NCI-H524 (cell line): ENCODE measurements around the gene ADCK2.
A peak's percentile ranks its signal among the peaks of the same experiment; 100 is the strongest.
"Not testable (repeated sequence)": the region's sequence is repeated elsewhere in the genome, so short reads cannot be mapped to it uniquely, and the experiment has no call there.

Experiments used
- DNase-seq, 2 experiments: peaks; one replicate each; lab custom pipeline; 2025; lab: John Stamatoyannopoulos, UW

ADCK2 gene

DNA sequence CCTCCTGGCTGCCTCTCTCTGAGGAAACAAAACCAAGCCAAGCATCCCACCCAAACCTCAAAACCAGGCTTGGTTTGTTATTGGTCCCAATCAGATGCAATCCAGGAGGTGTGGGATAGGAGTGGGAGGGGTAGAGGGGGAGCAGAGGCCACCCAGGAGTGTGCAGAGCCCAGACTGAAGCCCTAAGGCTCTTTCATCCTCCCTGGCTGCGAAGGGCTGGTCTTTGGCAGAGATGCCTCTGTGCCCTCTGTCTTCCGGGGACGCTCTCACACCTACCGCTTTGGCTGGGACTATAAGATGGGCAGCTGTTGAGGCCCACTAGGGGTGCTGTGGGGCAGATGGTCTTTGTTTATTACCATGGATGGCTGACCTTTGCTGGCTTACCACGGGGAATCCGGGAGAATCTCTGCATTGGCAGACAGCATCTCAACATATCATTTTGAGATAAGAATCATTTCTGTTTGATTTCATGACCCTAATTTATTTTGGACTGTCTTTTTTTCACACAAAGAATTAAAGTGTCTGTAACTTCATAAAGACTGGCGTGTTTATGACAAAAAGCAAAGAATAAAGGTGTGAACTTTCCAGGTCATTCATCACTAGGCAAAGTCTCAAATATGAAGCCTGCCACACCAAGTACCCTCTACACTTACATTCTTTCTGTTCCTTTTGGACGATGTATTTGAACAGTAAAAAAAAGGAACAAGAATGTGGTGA lies 25.7 kb upstream of the ADCK2 start:
- DNase-seq, result peak; percentile 87 to 91

GRCh38 chr7:140649556-140650205 lies 23.1 kb upstream of the ADCK2 start:
- no peak for DNase-seq

DNA sequence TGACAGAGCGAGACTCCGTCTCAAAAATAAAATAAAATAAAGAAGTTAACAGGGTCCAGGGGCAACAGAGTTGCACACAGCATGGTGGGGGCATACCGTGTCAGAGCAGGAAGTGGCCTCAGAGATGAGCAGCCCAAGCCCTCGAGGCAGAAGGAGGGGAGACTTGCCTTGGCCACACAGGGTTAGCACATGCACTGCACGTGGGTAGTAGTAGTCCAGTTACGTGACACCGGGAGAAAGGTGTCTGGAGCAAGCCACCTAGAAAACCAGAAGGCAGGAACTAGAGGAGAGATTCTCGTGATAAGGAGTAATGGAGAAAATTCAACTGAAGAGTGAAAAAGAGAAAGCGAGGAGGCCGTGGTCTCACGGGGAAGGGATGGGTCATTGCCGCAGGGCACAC lies 22.4 kb upstream of the ADCK2 start:
- no peak for DNase-seq

DNA sequence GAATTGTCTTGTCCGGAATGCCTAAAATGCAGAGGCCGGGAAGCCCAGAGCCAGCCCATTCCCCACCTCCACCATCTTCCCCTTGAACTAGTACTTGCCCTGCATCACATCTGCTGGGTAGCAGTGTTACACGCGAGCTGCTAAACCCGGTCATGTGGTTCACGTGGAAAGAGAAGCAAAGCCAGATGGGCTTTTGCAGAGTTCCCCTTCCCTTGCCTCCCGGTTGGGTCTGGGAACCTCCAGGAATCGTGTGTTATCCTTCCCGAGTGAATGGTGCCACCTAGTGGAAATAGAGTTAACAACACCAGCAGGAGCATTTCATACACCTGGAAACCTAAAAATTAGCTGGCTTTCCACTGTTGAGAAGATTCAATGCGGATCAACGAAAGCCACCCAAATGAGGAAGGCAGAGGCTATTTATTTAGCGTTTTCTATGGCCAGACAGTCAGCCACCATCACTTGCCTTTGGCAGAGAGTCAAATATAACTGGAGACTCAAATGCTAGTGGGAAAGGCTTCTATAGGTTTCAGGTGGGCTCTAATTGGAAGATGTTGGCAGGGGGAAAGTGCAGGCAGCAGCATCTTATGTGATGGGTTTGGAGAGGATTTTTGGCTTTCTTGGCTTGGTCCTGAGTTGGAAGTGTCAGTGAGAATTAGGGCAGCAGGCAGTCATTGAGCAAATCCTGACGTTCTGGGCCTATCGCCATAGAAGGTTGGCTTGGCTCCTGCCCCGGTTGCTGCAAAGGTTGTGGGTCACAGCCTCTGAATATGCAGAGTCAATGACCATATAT lies 19.2 kb upstream of the ADCK2 start:
- peak; percentile 93 to 98 for DNase-seq

DNA sequence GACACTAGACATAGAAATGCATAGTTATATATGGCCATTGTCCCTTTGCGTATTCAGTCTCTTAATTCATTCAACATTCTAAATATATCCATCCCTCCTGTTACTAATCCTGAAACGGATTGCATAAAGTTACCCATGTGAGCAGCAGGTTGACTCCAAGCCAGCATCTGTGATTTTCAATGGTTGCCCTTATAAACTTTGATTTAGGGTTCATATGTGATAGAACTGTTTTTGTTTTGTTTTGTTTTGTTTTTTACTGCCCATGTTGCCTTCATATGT lies 18.7 kb upstream of the ADCK2 start:
- DNase-seq, result no peak

DNA sequence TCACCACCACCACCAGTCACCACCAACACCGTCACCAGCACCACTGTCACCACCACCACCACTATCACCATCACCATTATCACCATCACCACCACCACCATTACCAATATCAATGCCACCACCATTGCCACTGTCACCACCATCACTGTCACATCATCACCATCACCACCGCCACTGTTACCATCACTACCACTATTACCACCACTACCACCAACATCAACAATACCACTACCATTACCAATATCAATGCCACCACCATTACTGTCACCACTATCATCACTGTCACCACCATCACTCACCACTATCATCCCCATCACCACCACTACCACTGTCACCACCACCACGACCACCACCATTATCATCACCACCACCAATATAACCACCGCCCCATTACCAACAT lies 18.1 kb upstream of the ADCK2 start:
- no peak for DNase-seq

DNA sequence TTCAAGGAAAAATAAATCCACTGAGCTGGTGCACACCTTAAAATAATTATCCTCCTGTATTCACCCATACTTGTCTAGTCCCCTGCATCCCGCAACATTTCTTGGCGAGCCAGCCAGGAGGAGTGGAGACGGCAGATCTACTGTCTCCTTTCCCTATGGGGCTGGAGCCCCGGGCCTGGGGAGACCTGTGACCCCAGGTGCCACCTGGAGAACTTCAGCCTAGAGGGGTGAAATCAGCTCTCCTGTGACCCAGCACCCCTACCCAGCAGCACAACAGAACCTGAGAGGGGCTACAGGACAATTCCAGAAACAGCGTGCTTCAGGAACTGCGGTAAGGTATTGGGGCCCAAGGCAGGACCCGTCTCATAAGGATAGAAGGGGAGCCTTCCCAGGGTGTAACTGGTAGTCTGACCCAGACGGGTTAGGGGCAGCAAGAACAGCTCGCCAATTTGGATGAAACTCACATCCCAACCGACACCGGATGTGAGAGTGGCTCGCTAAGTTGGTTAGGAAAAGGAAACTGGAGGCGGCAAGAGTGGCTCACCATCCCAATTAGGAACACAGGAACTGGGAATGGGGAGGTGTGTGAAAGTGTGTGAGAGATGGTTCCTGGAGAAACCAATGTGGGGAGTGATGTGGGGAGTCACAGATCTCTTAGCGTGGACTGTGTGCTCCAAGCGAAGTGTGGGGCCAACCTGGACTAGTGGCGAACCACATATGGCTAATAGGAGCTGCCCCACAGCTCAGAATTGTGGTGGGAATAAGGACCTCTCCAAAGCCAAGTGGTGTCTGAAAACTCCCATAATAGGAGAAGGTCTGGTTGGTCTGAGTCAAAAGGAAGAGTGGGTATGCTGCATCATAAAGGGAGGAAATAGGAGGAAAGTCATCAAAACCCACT lies 17.0 kb upstream of the ADCK2 start:
- no peak for DNase-seq

DNA sequence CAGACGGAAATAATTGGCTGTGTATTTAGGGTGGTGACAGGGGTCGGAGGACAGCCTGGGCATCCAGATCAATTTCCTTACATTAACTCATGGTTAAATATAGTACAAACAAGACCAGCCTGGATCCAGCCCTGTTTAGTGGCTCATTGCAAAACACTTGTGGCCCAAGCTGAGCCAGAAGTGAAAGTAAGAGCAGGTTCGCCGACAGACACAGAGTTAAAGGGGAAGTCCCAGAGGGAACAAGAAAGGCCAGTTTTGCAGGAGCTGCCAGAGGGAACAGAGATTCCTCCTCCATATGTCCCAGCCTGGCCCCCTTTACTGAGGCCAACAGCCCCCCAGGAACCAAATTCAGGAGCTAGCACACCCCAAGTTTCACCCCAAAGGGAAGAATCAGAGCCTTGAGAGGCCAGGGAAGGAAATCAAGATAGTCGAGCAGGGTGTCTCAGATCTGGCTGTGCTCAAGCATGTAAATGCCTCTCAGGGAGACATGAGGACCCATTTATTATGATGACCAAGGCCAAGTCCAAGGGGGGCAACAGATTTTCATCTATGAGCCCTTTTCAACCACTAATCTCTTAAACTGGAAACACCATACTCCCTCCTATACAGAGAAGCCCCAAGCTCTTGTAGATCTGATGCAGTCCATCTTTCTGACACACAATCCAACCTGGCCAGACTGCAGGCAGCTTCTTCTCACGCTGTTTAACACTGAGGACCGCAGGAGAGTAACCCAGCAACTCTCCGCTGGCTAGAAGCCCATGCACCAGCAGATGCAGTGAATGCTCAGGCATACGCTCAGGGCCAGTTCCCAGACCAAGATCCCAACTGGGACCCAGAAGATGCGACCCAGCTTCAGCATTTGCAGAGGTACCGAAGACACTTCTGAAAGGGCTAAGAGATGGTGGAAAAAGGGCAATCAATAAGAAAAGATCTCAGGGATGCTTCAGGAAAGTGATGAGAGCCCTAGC lies 15.9 kb upstream of the ADCK2 start:
- no peak for DNase-seq

DNA sequence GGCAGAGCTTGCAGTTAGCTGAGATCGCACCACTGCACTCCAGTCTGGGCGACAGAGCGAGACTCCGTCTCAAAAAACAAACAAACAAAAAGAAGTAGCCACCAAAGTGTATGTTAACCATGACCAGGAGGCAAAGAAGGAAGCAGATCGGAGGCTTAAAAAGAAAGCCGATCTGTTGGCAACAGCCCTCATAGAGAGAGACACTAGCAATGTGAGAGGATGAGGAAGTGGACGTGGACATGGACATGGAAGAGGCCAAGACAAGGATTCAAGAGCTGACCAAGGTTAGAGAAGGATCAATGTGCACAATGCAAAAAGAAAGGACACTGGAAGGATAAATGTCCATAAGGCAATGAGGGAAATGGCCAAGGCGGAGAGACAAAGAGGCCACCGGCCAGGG lies 14.9 kb upstream of the ADCK2 start:
- no peak for DNase-seq

DNA sequence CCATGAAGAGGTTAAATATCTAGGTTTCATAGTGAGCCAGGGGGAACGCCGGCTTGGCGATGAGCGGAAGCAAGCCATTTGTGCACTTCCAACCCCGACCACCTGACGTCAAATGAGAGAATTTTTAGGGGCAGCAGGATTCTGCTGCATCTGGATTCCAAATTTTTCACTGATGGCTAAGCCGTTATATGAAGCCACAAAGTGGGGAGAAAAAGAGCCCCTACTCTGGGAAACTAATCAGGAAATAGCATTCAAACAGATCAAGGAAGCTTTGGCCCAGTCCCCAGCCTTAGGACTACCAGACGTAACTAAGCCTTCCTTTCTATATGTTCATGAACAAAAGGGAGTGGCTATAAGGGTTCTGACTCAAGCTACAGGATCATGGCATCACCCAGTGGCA lies 12.9 kb upstream of the ADCK2 start:
- DNase-seq, result no peak

DNA sequence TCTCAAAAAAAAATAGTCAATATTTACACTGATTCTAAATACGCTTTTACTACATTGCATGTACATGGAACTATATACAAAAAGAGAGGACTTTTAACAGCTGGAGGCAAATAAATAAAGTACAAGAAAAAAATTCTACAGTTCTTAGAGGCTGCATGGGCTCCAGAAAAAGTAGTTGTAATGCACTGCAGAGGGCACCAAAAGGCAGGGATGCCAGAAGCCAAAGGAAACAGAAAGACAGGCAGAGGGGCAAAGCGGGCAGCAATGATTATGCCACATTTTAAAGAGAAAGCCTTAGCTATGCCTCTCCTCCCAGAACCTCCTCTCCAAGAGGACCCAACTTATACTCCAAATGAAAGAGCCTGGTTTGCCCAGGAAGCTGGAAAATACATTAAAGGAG lies 11.6 kb upstream of the ADCK2 start:
- peak in 1 of 2 experiments; percentile 14 for DNase-seq

- not testable (repeated sequence) for DNase-seq
These were observed 9.8 kb upstream of the ADCK2 start for GRCh38 chr7:140662938-140663337.

GRCh38 chr7:140667476-140667875 lies 5.3 kb upstream of the ADCK2 start:
- DNase-seq, result no peak

- no peak for DNase-seq
These were observed 4.1 kb upstream of the ADCK2 start for GRCh38 chr7:140668641-140669040.

GRCh38 chr7:140669352-140669751 lies 3.4 kb upstream of the ADCK2 start:
- no peak for DNase-seq

DNA sequence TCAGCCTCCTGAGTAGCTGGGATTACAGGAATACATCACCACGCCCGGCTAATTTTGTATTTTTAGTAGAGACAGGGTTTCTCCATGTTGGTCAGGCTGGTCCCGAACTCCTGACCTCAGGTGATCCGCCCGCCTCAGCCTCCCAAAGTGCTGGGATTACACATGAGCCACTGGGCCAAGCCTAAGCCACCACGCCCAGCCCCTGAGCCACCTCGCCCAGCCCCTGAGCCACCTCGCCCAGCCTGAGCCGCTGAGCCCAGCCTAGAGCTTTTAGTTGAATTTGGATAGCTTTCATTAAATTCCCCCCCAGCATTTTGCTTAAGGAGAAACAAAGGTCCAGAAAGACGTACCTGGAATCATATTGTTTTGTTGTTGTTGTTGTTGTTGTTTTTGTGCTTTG lies 2.9 kb upstream of the ADCK2 start:
- not testable (repeated sequence) for DNase-seq

DNA sequence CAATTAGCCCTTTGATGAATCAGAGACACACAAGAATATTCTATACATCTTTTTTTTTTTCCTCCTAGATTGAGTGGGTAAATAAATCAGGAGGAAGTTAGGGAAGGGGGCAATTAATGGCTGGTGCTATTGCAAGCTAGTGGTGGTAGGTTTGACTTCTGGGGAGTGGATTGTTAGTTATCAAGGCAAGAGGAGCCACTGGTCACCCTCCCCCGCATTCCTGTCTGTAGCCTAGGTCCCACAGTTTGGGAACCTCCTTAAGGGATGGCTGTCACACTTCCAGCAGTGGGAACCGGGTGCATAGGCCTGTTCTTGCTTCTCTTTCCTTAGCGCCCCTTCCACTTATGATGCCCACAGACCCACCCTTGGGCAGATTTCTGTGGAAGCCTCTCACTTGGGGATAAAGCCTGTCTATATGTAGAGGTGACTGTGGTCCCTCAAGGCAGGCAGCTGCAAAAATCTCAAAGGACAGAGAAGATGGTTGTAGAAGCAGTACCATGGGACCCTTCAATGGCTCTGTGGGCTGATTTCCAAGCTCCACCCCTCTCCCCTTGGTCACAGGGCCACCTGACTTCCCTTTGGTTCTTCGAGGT lies 2.3 kb upstream of the ADCK2 start:
- no peak for DNase-seq

GRCh38 chr7:140671966-140672365 lies 779 bp upstream of the ADCK2 start:
- no peak for DNase-seq

- peak in 1 of 2 experiments; percentile 53 for DNase-seq
These were observed 473 bp downstream of the ADCK2 start for GRCh38 chr7:140673063-140673773.

- DNase-seq, result no peak
These were observed 1.0 kb downstream of the ADCK2 start for GRCh38 chr7:140673774-140674155.
